OCI-LY7 (cell line): ENCODE results near the gene SERPINE1. TPM values are rescaled to one million over a fixed set of nuclear protein-coding genes. Genes with fewer than 3 reads are reported as not detected.

Experiments used
- BruUV-seq: library from RNA; stranded (reverse); fragments of 400-500 nt; replicated peaks from 2 replicates; lab custom pipeline; 2021; lab: Mats Ljungman, UMichigan
- CTCF ChIA-PET: fragments of 300-600 bp; sonication (Branson Sonifier 250); formaldehyde crosslinking; loops from one replicate; lab custom pipeline; 2022; ENCODE audit warnings: antibody characterized with exemption; ENCODE audit not compliant: unreplicated experiment; lab: Charles Lee
- POLR2A ChIA-PET: fragments of 300-600 bp; sonication (Branson Sonifier 250); formaldehyde crosslinking; loops from one replicate; lab custom pipeline; 2022; ENCODE audit warnings: antibody characterized with exemption; lab: Charles Lee
- DNase-seq: peaks from one replicate; pipeline ENCODE4 v3.0.0-alpha.2; 2015; ENCODE audit warnings: low spot score
- H2AFZ ChIP-seq: fragments of 200-600 bp; sonication (generic), shearing (Covaris generic); 2 replicates; pipeline ENCODE4 v1.6.1; 2014; ENCODE audit warnings: mild to moderate bottlenecking, antibody characterized with exemption, low read length, moderate library complexity
- H3K27ac ChIP-seq: fragments of 200-600 bp; sonication (generic); 2 replicates; pipeline ENCODE4 v1.5.1; 2014; ENCODE audit warnings: mixed run types, low read depth, mild to moderate bottlenecking, moderate library complexity, low read length, inconsistent platforms; ENCODE audit not compliant: poor library complexity, severe bottlenecking
- H3K36me3 ChIP-seq: fragments of 200-600 bp; sonication (generic); 2 replicates; pipeline ENCODE4 v1.6.1; 2014; ENCODE audit warnings: mild to moderate bottlenecking, antibody characterized with exemption, low read length, moderate library complexity, mixed read lengths; ENCODE audit not compliant: insufficient read depth
- H3K4me1 ChIP-seq: fragments of 200-600 bp; sonication (generic); 2 replicates; pipeline ENCODE4 v1.5.1; 2014; ENCODE audit warnings: mild to moderate bottlenecking, low read length; ENCODE audit not compliant: insufficient read depth, poor library complexity, severe bottlenecking
- H3K4me2 ChIP-seq: fragments of 200-600 bp; sonication (generic); 2 replicates; pipeline ENCODE4 v1.6.1; 2014; ENCODE audit warnings: mild to moderate bottlenecking, low read length
- H3K4me3 ChIP-seq: fragments of 200-600 bp; sonication (generic); 2 replicates; pipeline ENCODE4 v1.5.1; 2014; ENCODE audit warnings: mild to moderate bottlenecking, low read depth, low read length; ENCODE audit not compliant: poor library complexity, severe bottlenecking
- H3K79me2 ChIP-seq: fragments of 200-600 bp; sonication (generic); 2 replicates; pipeline ENCODE4 v1.6.1; 2016; ENCODE audit warnings: low read depth, mild to moderate bottlenecking, low read length, moderate library complexity, mixed read lengths; ENCODE audit not compliant: insufficient read depth
- H3K9me2 ChIP-seq: fragments of 200-600 bp; sonication (generic); 2 replicates; pipeline ENCODE4 v1.6.1; 2016; ENCODE audit warnings: mild to moderate bottlenecking, low read length, mixed read lengths; ENCODE audit not compliant: insufficient read depth
- H3K9me3 ChIP-seq: fragments of 200-600 bp; sonication (generic); 2 replicates; pipeline ENCODE4 v1.6.1; 2014; ENCODE audit warnings: mild to moderate bottlenecking, mixed run types, low read length, mixed read lengths
- H4K20me1 ChIP-seq: fragments of 200-600 bp; sonication (generic); 2 replicates; pipeline ENCODE4 v1.6.1; 2014; ENCODE audit warnings: mild to moderate bottlenecking, antibody characterized with exemption, low read length, moderate library complexity, mixed read lengths; ENCODE audit not compliant: insufficient read depth
- CTCF ChIP-seq: fragments of 200-600 bp; sonication (generic); conservative IDR thresholded peaks from 2 replicates; pipeline ENCODE4 v1.5.1; 2014; ENCODE audit warnings: mild to moderate bottlenecking, antibody characterized with exemption, low read length, moderate library complexity, mixed read lengths
- EZH2phosphoT487 ChIP-seq: fragments of 200-600 bp; sonication (generic); IDR thresholded peaks from 2 replicates; pipeline ENCODE4 v1.6.1; 2018; ENCODE audit warnings: low read depth, borderline replicate concordance, mild to moderate bottlenecking, mixed run types, antibody characterized with exemption, low read length, moderate library complexity, mixed read lengths
- intact Hi-C: fragments of 100-400 bp; cut with micrococcal nuclease; formaldehyde crosslinking; loops from one replicate; pipeline ENCODE4 v1.10.0; 2022; ENCODE audit not compliant: unreplicated experiment
- total RNA-seq, 2 experiments: library from RNA; depleted of rRNA in 1 of 2; stranded (reverse); fragments of >200 nt in 1 of 2; shearing (Covaris generic) in 1 of 2; gene quantifications; 2 replicates each; pipeline ENCODE4 v1.2.3, GENCODE V29; 2014 to 2022

The SERPINE1 gene
- total RNA-seq, 2 experiments from 2014 or later = 0.42 TPM; not detected in 1

DNA sequence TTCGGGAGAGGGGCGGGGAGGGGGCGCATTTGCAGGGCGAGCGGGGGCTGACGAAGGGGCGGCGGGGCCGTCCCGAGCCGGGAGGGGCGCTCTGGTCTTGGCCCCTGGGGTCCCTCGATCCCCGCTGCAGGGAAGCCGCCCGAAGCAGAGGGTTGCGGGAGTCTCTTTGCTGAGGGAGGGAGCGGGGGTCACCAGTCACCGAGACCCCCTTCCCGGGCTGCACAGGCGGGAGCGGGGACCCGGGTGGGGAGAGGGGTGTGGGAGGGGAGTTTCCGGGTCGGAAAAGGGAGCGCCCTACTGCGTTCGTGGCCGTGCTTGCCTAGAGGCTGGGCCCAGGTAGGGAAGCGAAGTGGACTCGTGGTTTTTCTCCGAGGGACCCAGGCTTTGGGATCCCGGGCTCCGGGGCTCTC lies 27.8 kb downstream of the SERPINE1 start:
- Histone ChIP-seq H3K9me3 (no peaks in the 10 kb centered on the region), H3K79me2 (no peaks in the 10 kb centered on the region), H3K4me2 (peak overlapping the region; percentile 71), H3K4me1 (peaks cover 15% of the 10 kb centered on the region), H2AFZ (peak overlapping the region; percentile 77), H3K27ac (peak overlapping the region; percentile 16), H3K36me3 (no peaks in the 10 kb centered on the region), H4K20me1 (no peaks in the 10 kb centered on the region), H3K4me3 (peak overlapping the region; percentile 94), H3K9me2 (no peaks in the 10 kb centered on the region)
- ChIA-PET CTCF (interaction anchor here (0.6 kb wide), 1 partner anchor 298 kb away, joined by 4 read pairs; no protein-coding TSS in a partner anchor), POLR2A (interaction anchor here (0.9 kb wide), 2 partner anchors 10 to 98 kb away, joined by 3 to 6 read pairs; no protein-coding TSS in a partner anchor)
- no peak for DNase-seq
- BruUV-seq = no TSS peak
- intact Hi-C loops = no loop called here
- TF ChIP-seq CTCF (0 out of 2 replicates have a peak, but pooled peaks have one; percentile 20), EZH2phosphoT487 (no peak)

DNA sequence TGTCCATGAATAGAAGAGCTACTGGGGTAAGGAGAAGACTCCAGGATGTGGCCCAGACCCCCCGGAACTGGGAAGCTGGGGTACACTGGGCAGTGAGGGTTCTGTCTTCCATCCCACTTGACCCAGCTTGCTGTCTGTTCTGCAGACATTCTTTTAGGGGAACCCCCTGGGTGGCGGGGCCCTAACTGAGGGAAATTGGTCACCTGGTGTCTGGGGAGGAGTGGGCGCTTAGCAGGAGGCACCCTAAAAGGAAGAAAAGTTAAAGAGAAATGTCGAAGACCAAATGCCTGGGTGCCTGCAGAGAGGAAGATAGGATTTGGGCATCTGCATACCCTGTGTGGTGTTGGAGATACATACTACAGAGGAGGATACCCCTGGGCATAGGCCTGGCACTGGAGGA lies 28.4 kb downstream of the SERPINE1 start:
- peak overlapping the region; percentile 77; the same call in 1 of the 2 replicates for H2AFZ ChIP-seq
- H3K4me3 ChIP-seq = peak overlapping the region; percentile 94
- H3K27ac ChIP-seq = no peak overlapping the region
- peak overlapping the region; percentile 71 for H3K4me2 ChIP-seq
- H3K36me3 ChIP-seq = no peaks in the 10 kb centered on the region
- H4K20me1 ChIP-seq = no peaks in the 10 kb centered on the region
- peaks cover 15% of the 10 kb centered on the region for H3K4me1 ChIP-seq
- POLR2A ChIA-PET = interaction anchor here (0.6 to 0.9 kb wide), 3 partner anchors 11 to 97 kb away, joined by 3 to 6 read pairs (median 3); no protein-coding TSS in a partner anchor
- no TSS peak for BruUV-seq
- CTCF ChIA-PET = interaction anchor here (0.5 to 0.6 kb wide), 2 partner anchors 298 to 370 kb away, joined by 3 to 4 read pairs; no protein-coding TSS in a partner anchor
- TF ChIP-seq CTCF = no peak
- TF ChIP-seq EZH2phosphoT487 = no peak
- no peak for DNase-seq
- intact Hi-C loops = no loop called here
- H3K9me3 ChIP-seq = no peaks in the 10 kb centered on the region
- H3K9me2 ChIP-seq = no peaks in the 10 kb centered on the region
- H3K79me2 ChIP-seq = no peaks in the 10 kb centered on the region

- H3K36me3 ChIP-seq = no peaks in the 10 kb centered on the region
- no peaks in the 10 kb centered on the region for H3K9me2 ChIP-seq
- no peak overlapping the region for H3K4me3 ChIP-seq
- H3K9me3 ChIP-seq = no peaks in the 10 kb centered on the region
- no peak for TF ChIP-seq EZH2phosphoT487
- TF ChIP-seq CTCF = peak; percentile 52
- DNase-seq = no peak
- no TSS peak for BruUV-seq
- intact Hi-C loops = no loop called here
- peaks cover 15% of the 10 kb centered on the region for H3K4me1 ChIP-seq
- H4K20me1 ChIP-seq = no peaks in the 10 kb centered on the region
- H3K79me2 ChIP-seq = no peaks in the 10 kb centered on the region
- 0 out of 2 replicates have a peak overlapping the region, but pooled peaks have one; percentile 71 for H3K4me2 ChIP-seq
- ChIA-PET POLR2A (interaction anchor here (0.6 to 1.1 kb wide), 4 partner anchors 18 to 267 kb away, joined by 3 to 6 read pairs (median 4); partner anchors contain the start of gene UFSP1), CTCF (interaction anchor here (1.0 kb wide), 1 partner anchor 18 kb away, joined by 5 read pairs; no protein-coding TSS in a partner anchor)
- no peak overlapping the region for H2AFZ ChIP-seq
- no peak overlapping the region for H3K27ac ChIP-seq
Observed at GRCh38 chr7:101156277-101156676, 29.4 kb downstream of the SERPINE1 start.
